Measurements from ENCODE around the gene NEMP1.

NEMP1 gene

GRCh38 chr12:57098546-57098945, 20.0 kb upstream of the NEMP1 start:
- H3K4me3 ChIP-seq (ENCODE audit: control insufficient read depth, low read depth, low read length): no peak overlapping the region
- no peak for TF ChIP-seq CTCF (conservative IDR thresholded peaks at IDR 0.05; ENCODE audit: control insufficient read depth, insufficient read depth, low read depth, low read length)
- no peak for DNase-seq (ENCODE audit: low read depth)

- H3K4me3 ChIP-seq (ENCODE audit: control insufficient read depth, low read depth, low read length): no peak overlapping the region
- no peak for TF ChIP-seq CTCF (conservative IDR thresholded peaks at IDR 0.05; ENCODE audit: control insufficient read depth, insufficient read depth, low read depth, low read length)
- DNase-seq (ENCODE audit: low read depth): peak; percentile 31
Measured at GRCh38 chr12:57097554-57097835, 18.9 kb upstream of the NEMP1 start.

GRCh38 chr12:57096748-57097553, 18.4 kb upstream of the NEMP1 start:
- no peak for TF ChIP-seq CTCF (conservative IDR thresholded peaks at IDR 0.05; ENCODE audit: control insufficient read depth, insufficient read depth, low read depth, low read length)
- DNase-seq (ENCODE audit: low read depth): no peak
- no peak overlapping the region for H3K4me3 ChIP-seq (ENCODE audit: control insufficient read depth, low read depth, low read length)

GRCh38 chr12:57096099-57096572, 17.5 kb upstream of the NEMP1 start:
- H3K4me3 ChIP-seq (ENCODE audit: control insufficient read depth, low read depth, low read length): no peak overlapping the region
- DNase-seq (ENCODE audit: low read depth): peak; percentile 25
- TF ChIP-seq CTCF (conservative IDR thresholded peaks at IDR 0.05; ENCODE audit: control insufficient read depth, insufficient read depth, low read depth, low read length): no peak

- TF ChIP-seq CTCF (conservative IDR thresholded peaks at IDR 0.05; ENCODE audit: control insufficient read depth, insufficient read depth, low read depth, low read length): no peak
- no peak for DNase-seq (ENCODE audit: low read depth)
- H3K4me3 ChIP-seq (ENCODE audit: control insufficient read depth, low read depth, low read length): no peak overlapping the region
Measured at GRCh38 chr12:57095440-57095839, 16.8 kb upstream of the NEMP1 start.

- TF ChIP-seq CTCF (conservative IDR thresholded peaks at IDR 0.05; ENCODE audit: control insufficient read depth, insufficient read depth, low read depth, low read length): no peak
- no peak overlapping the region for H3K4me3 ChIP-seq (ENCODE audit: control insufficient read depth, low read depth, low read length)
- DNase-seq (ENCODE audit: low read depth): no peak
Measured at GRCh38 chr12:57094208-57095160, 15.9 kb upstream of the NEMP1 start.
